Mesenchymal stem cell (in vitro differentiated cells and primary cell): Measurements from ENCODE around the gene FARS2.

Experiments
- DNase-seq: peaks from one replicate; pipeline ENCODE4 v3.0.0-alpha.2; 2013
- H2AFZ ChIP-seq: one replicate; pipeline ENCODE4 v1.6.1; 2013; ENCODE audit warnings: low read depth, mild to moderate bottlenecking, control low read depth, inconsistent platforms, low read length, moderate library complexity
- H2AK5ac ChIP-seq: 2 replicates; pipeline ENCODE4 v1.6.1; 2013; ENCODE audit warnings: low read length, moderate library complexity, mild to moderate bottlenecking, inconsistent platforms; ENCODE audit not compliant: severe bottlenecking
- H2BK120ac ChIP-seq: one replicate; pipeline ENCODE4 v1.6.1; 2013; ENCODE audit warnings: low read depth, mild to moderate bottlenecking, inconsistent platforms, low read length, moderate library complexity
- H2BK12ac ChIP-seq, 2 experiments: one replicate each; pipeline ENCODE4 v1.6.1; 2013; ENCODE audit warnings: inconsistent platforms in 2 of 2, low read length in 2 of 2, mild to moderate bottlenecking in 2 of 2, moderate library complexity in 2 of 2, control low read depth in 1 of 2
- H2BK15ac ChIP-seq: one replicate; pipeline ENCODE4 v1.6.1; 2013; ENCODE audit warnings: mild to moderate bottlenecking, low read depth, inconsistent platforms; ENCODE audit not compliant: poor library complexity, severe bottlenecking
- H2BK5ac ChIP-seq: 2 replicates; pipeline ENCODE4 v1.6.1; 2013; ENCODE audit warnings: low read depth, mild to moderate bottlenecking, low read length, control low read depth, inconsistent platforms; ENCODE audit not compliant: poor library complexity, severe bottlenecking
- H3K14ac ChIP-seq, 2 experiments: one replicate each; pipeline ENCODE4 v1.6.1; 2013; ENCODE audit warnings: inconsistent platforms in 2 of 2, low read length in 2 of 2, control low read depth in 1 of 2, mild to moderate bottlenecking in 1 of 2, moderate library complexity in 1 of 2
- H3K18ac ChIP-seq, 2 experiments: one replicate each; pipeline ENCODE4 v1.6.1; 2013; ENCODE audit warnings: inconsistent platforms in 2 of 2, low read length in 2 of 2, control low read depth in 1 of 2, low read depth in 1 of 2, mild to moderate bottlenecking in 1 of 2
- H3K23ac ChIP-seq, 2 experiments: one replicate each; pipeline ENCODE4 v1.6.1; 2013; ENCODE audit warnings: inconsistent platforms in 2 of 2, low read length in 2 of 2, mild to moderate bottlenecking in 2 of 2, moderate library complexity in 2 of 2, control low read depth in 1 of 2
- H3K27ac ChIP-seq: 2 replicates; pipeline ENCODE4 v1.5.1; 2013; ENCODE audit warnings: mild to moderate bottlenecking, moderate library complexity, low read length, control low read depth, inconsistent platforms; ENCODE audit not compliant: poor library complexity, severe bottlenecking
- H3K27me3 ChIP-seq, 2 experiments: 2 replicates each; pipeline versions ENCODE4 v1.6.1 to v1.7.0; 2013; ENCODE audit warnings: low read length in 2 of 2, mild to moderate bottlenecking in 2 of 2, moderate library complexity in 2 of 2, control low read depth in 1 of 2, inconsistent platforms in 1 of 2; ENCODE audit not compliant: control insufficient read depth in 1 of 2, insufficient read depth in 1 of 2
- H3K36me3 ChIP-seq, 2 experiments: 2 replicates each; pipeline versions ENCODE4 v1.6.1 to v1.7.0; 2013; ENCODE audit warnings: low read length in 2 of 2, control low read depth in 1 of 2, inconsistent platforms in 1 of 2, low read depth in 1 of 2, mild to moderate bottlenecking in 1 of 2; ENCODE audit not compliant: insufficient read depth in 2 of 2, control insufficient read depth in 1 of 2
- H3K4ac ChIP-seq, 2 experiments: one replicate each; pipeline ENCODE4 v1.6.1; 2013; ENCODE audit warnings: inconsistent platforms in 2 of 2, low read length in 2 of 2, mild to moderate bottlenecking in 2 of 2, moderate library complexity in 2 of 2, control low read depth in 1 of 2, low read depth in 1 of 2
- H3K4me1 ChIP-seq: 2 replicates; pipeline ENCODE4 v1.6.1; 2013; ENCODE audit warnings: low read depth, low read length, control low read depth; ENCODE audit not compliant: control insufficient read depth, insufficient read depth
- H3K4me2 ChIP-seq: 2 replicates; pipeline ENCODE4 v1.6.1; 2013; ENCODE audit warnings: low read length, mild to moderate bottlenecking, inconsistent platforms; ENCODE audit not compliant: poor library complexity, severe bottlenecking
- H3K4me3 ChIP-seq, 2 experiments: 2 replicates each; pipeline versions ENCODE4 v1.5.1 to v1.7.0; 2013; ENCODE audit warnings: low read length in 2 of 2, mild to moderate bottlenecking in 2 of 2, control low read depth in 1 of 2, low read depth in 1 of 2; ENCODE audit not compliant: insufficient read depth in 1 of 2
- H3K79me1 ChIP-seq: replicated peaks from 2 replicates; pipeline ENCODE4 v1.6.1; 2013; ENCODE audit warnings: mild to moderate bottlenecking, control low read depth, low read length, inconsistent platforms; ENCODE audit not compliant: poor library complexity, severe bottlenecking
- H3K9ac ChIP-seq: 2 replicates; pipeline ENCODE4 v1.7.0; 2013; ENCODE audit warnings: mild to moderate bottlenecking, low read length, moderate library complexity
- H3K9me3 ChIP-seq: 2 replicates; pipeline ENCODE4 v1.7.0; 2013; ENCODE audit warnings: mild to moderate bottlenecking, low read length; ENCODE audit not compliant: control insufficient read depth
- H4K8ac ChIP-seq: one replicate; pipeline ENCODE4 v1.6.1; 2013; ENCODE audit warnings: inconsistent platforms, mild to moderate bottlenecking, low read length, moderate library complexity
- H4K91ac ChIP-seq: one replicate; pipeline ENCODE4 v1.6.1; 2013; ENCODE audit warnings: mild to moderate bottlenecking, low read length, inconsistent platforms
- WGBS: methylation state at CpG from one replicate; pipeline ENCODE4 v1.1.7; 2013; ENCODE audit warnings: mixed read lengths; 5-methylcytosine and 5-hydroxymethylcytosine counted together

FARS2 gene

DNA sequence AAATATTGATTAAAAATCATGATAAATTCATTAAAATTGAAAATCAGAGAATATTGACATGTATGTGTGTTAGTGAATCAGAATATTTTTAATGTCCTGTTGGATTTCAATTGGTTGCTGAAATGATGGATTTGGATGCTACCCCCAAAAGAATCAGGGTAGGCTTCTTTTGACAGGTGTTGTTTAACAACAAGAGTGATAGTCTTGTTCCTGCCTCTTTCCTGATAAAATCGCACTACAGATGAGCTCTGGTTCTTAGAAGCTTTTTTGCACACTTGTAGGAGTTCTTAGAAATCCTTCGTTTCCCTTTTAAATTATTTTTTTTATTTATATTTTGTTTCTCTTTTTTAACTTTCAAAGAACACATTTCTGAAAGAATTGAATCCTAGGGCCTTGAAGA is 259.5 kb downstream of the FARS2 start:
- H3K4ac ChIP-seq = no peak overlapping the region
- no peak overlapping the region for H3K14ac ChIP-seq
- H2BK120ac ChIP-seq = no peak overlapping the region
- no peak overlapping the region for H2AFZ ChIP-seq
- H2BK12ac ChIP-seq = no peak overlapping the region
- H3K18ac ChIP-seq = no peak overlapping the region
- H3K36me3 ChIP-seq = no peaks in the 10 kb centered on the region
- peaks cover 15% of the 10 kb centered on the region for H3K79me1 ChIP-seq
- H4K91ac ChIP-seq = no peak overlapping the region
- H3K4me3 ChIP-seq = no peak overlapping the region
- H2BK5ac ChIP-seq = no peak overlapping the region
- no peaks in the 10 kb centered on the region for H3K27me3 ChIP-seq
- no peak for DNase-seq
- H2AK5ac ChIP-seq = no peak overlapping the region
- no peak overlapping the region for H3K27ac ChIP-seq
- H4K8ac ChIP-seq = no peak overlapping the region
- no peaks in the 10 kb centered on the region for H3K9me3 ChIP-seq
- H3K4me1 ChIP-seq = no peaks in the 10 kb centered on the region
- H3K9ac ChIP-seq = no peak overlapping the region
- WGBS = no CpG with 5 or more reads among the region's 2 CpGs
- no peak overlapping the region for H3K23ac ChIP-seq
- no peak overlapping the region for H2BK15ac ChIP-seq
- H3K4me2 ChIP-seq = no peak overlapping the region

DNA sequence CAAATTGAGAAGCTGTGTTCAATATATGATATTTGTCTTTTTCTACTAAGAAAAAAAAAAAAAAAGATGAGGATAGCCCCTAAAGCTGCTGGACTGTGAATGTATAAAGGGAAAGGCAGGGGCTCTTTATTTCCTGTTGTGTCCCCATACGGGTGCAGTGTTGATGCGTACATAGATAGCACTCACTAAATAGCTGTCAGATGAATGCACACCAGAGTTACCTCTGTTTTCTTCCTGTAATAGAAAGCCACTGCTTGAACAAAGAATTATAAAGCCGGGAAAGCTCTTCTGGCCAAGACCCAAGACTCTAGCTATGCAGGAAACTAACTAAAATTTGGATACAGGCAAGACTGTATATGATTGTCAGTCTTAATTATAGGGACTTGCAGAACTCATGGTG is 260.0 kb downstream of the FARS2 start:
- Histone ChIP-seq H3K27ac (no peak overlapping the region), H2BK15ac (no peak overlapping the region), H3K18ac (no peak overlapping the region), H3K4me3 (no peak overlapping the region), H4K8ac (no peak overlapping the region), H3K4me1 (no peaks in the 10 kb centered on the region), H3K9me3 (no peaks in the 10 kb centered on the region), H3K4ac (no peak overlapping the region), H3K23ac (no peak overlapping the region), H2BK120ac (no peak overlapping the region), H3K4me2 (no peak overlapping the region), H3K14ac (no peak overlapping the region), H3K27me3 (no peaks in the 10 kb centered on the region), H3K9ac (no peak overlapping the region), H3K79me1 (peaks cover 13% of the 10 kb centered on the region), H2BK5ac (no peak overlapping the region), H4K91ac (no peak overlapping the region), H2AFZ (no peak overlapping the region), H2BK12ac (no peak overlapping the region), H3K36me3 (no peaks in the 10 kb centered on the region), H2AK5ac (no peak overlapping the region)
- no peak for DNase-seq
- 81% methylated on average over 2 of the region's 3 CpGs for WGBS

DNA sequence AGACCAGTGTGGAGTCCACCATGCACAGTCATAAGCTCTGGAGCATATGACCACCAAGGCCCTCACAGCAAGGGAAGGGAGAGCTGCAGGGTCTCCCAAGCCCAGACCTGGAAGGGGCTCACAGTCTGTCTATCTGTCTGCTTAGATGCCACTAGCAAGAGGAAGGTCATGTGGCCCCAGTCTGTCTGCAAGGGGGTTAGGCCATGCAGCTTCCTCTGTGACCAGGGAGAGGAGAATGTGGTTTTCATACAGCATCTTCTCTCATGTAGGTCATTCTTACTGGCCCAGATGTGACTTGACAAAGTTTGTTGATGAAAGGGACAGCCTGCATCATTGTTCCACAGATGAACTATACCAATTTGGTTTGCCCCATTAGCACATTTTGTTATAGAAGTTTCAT is 260.8 kb downstream of the FARS2 start:
- no peak overlapping the region for H3K23ac ChIP-seq
- H3K9me3 ChIP-seq = no peaks in the 10 kb centered on the region
- no peak overlapping the region for H2BK12ac ChIP-seq
- H4K91ac ChIP-seq = peak overlapping the region; percentile 48
- H2BK15ac ChIP-seq = no peak overlapping the region
- no peak overlapping the region for H3K4me2 ChIP-seq
- H3K27ac ChIP-seq = no peak overlapping the region
- H2BK5ac ChIP-seq = no peak overlapping the region
- no peak overlapping the region for H3K4me3 ChIP-seq
- H3K14ac ChIP-seq = no peak overlapping the region
- DNase-seq = no peak
- peak overlapping the region; percentile 55 for H4K8ac ChIP-seq
- no peak overlapping the region for H3K18ac ChIP-seq
- no peak overlapping the region for H3K4ac ChIP-seq
- H2AFZ ChIP-seq = no peak overlapping the region
- peaks cover 9% of the 10 kb centered on the region for H3K79me1 ChIP-seq
- H3K9ac ChIP-seq = no peak overlapping the region
- no peak overlapping the region for H2BK120ac ChIP-seq
- H3K36me3 ChIP-seq = no peaks in the 10 kb centered on the region
- no peak overlapping the region for H2AK5ac ChIP-seq
- H3K4me1 ChIP-seq = no peaks in the 10 kb centered on the region
- H3K27me3 ChIP-seq = no peaks in the 10 kb centered on the region

DNA sequence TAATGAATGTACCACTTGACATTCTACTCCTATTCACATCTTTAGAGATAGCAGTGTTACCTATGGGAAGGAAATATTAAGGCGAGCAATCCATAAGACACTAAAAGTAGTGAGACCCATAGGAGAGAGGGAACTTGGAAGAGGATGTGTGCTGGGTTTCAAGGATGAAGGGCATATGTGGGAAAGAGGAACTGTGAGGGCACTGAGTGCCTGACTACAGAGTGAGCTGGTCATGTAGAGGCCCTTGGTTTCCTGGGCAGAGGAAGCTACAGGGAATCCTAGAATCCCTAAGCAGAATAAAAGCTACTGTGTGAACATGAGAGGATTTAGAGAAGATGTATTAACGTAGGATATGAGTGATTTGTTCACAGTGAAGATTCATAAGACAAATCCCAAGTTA is 262.8 kb downstream of the FARS2 start:
- Histone ChIP-seq H3K27me3 (no peaks in the 10 kb centered on the region), H2AK5ac (no peak overlapping the region), H2BK120ac (no peak overlapping the region), H3K4me1 (no peaks in the 10 kb centered on the region), H4K8ac (no peak overlapping the region), H3K18ac (no peak overlapping the region), H3K9me3 (no peaks in the 10 kb centered on the region), H2BK12ac (no peak overlapping the region), H3K4ac (no peak overlapping the region), H3K23ac (no peak overlapping the region), H2BK5ac (no peak overlapping the region), H3K4me2 (no peak overlapping the region), H3K36me3 (no peaks in the 10 kb centered on the region), H3K27ac (no peak overlapping the region), H2AFZ (no peak overlapping the region), H3K14ac (no peak overlapping the region), H3K79me1 (peaks cover 6% of the 10 kb centered on the region), H3K4me3 (no peak overlapping the region), H2BK15ac (no peak overlapping the region), H3K9ac (no peak overlapping the region), H4K91ac (no peak overlapping the region)
- no peak for DNase-seq
- WGBS = 93% methylated on average over 2 of the region's 2 CpGs
